Sigmoid colon (tissue), 4 donors: ENCODE data around the gene ZSWIM5.

ENCODE experiments used
- EP300 ChIP-seq, 4 donors: sonication (generic); formaldehyde crosslinking; IDR thresholded peaks; one replicate each; pipeline ENCODE4 v1.6.1; 2017; ENCODE audit warnings: antibody characterized with exemption in 4 of 4
- POLR2A ChIP-seq, 2 donors: fragments of 450-650 bp; IDR thresholded peaks; one replicate each; pipeline ENCODE4 v1.6.1; 2016; ENCODE audit warnings: antibody characterized with exemption in 2 of 2, mild to moderate bottlenecking in 2 of 2, moderate library complexity in 2 of 2
- POLR2AphosphoS5 ChIP-seq, 4 donors: sonication (generic); formaldehyde crosslinking; IDR thresholded peaks; one replicate each; pipeline ENCODE4 v1.6.1; 2017; ENCODE audit warnings: antibody characterized with exemption in 4 of 4
- TF ChIP-seq, protein P1 (sequence below), 4 experiments: fragments of 450-650 bp in 3 of 4; fragments of 200-600 bp in 1 of 4; IDR thresholded peaks; one replicate each; pipeline ENCODE4 v1.5.1; 2016 to 2019; ENCODE audit warnings: antibody characterized with exemption in 4 of 4, mild to moderate bottlenecking in 3 of 4, moderate library complexity in 2 of 4

DNA sequence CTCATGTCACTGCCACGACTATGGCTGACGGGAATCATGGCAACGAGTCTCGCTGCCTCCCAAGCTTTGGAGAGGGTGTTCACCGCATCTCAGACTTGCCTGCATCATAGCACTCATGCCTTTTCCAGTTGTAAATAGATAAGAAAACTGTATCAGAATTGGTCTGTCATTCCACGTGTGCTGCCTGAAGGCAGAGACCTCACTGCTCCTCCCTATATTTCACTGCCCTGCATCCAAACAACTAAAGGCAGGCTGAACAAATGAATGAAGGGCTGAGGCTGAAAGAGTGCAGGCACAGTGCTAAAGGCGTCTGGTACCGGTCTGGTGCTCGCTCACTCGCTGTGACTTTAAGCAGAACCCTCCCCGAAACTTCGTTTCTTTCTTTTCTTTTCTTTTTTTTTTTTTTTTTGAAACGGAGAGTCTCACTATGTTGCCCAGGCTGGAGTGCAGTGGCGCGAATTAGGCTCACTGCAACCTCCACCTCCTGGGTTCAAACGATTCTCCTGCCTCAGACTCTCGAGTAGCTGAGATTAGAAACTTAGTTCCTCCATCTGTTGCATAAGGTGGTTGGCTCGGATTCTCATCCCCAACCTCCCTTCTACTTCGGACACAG is 220.6 kb downstream of the ZSWIM5 start:
- TF ChIP-seq, protein P1, sequence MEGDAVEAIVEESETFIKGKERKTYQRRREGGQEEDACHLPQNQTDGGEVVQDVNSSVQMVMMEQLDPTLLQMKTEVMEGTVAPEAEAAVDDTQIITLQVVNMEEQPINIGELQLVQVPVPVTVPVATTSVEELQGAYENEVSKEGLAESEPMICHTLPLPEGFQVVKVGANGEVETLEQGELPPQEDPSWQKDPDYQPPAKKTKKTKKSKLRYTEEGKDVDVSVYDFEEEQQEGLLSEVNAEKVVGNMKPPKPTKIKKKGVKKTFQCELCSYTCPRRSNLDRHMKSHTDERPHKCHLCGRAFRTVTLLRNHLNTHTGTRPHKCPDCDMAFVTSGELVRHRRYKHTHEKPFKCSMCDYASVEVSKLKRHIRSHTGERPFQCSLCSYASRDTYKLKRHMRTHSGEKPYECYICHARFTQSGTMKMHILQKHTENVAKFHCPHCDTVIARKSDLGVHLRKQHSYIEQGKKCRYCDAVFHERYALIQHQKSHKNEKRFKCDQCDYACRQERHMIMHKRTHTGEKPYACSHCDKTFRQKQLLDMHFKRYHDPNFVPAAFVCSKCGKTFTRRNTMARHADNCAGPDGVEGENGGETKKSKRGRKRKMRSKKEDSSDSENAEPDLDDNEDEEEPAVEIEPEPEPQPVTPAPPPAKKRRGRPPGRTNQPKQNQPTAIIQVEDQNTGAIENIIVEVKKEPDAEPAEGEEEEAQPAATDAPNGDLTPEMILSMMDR (IDR thresholded peaks at IDR 0.05), result no peak
- no peak for TF ChIP-seq POLR2AphosphoS5 (IDR thresholded peaks at IDR 0.05)
- TF ChIP-seq POLR2A (IDR thresholded peaks at IDR 0.05), result no peak
- no peak for TF ChIP-seq EP300 (IDR thresholded peaks at IDR 0.05)
